K562 (cell line): ENCODE measurements around the gene MARK3. TPM values are rescaled to one million over a fixed set of nuclear protein-coding genes. Genes with fewer than 3 reads are reported as not detected.
A peak's percentile ranks its signal among the peaks of the same experiment; 100 is the strongest.

Source experiments
- ATF1 ChIP-seq, 2 experiments: fragments of 450-650 bp in 1 of 2; IDR thresholded peaks; 2 replicates each; pipeline ENCODE4 v1.6.1; 2016; ENCODE audit warnings: missing compliant biosample characterization in 1 of 2, missing genetic modification characterization in 1 of 2
- E4F1 ChIP-seq: fragments of 250-450 bp; sonication (Bioruptor Pico); IDR thresholded peaks from 2 replicates; pipeline ENCODE4 v1.5.0; 2021; ENCODE audit warnings: mild to moderate bottlenecking, borderline replicate concordance
- FIP1L1 ChIP-seq: fragments of 200-400 bp; formaldehyde crosslinking; IDR thresholded peaks from 2 replicates; pipeline ENCODE4 v1.6.1; 2018; ENCODE audit warnings: mild to moderate bottlenecking, low read depth, low read length; ENCODE audit not compliant: poor library complexity, severe bottlenecking
- MGA ChIP-seq: fragments of 450-650 bp; IDR thresholded peaks from 2 replicates; pipeline ENCODE4 v1.6.1; 2016; ENCODE audit warnings: mild to moderate bottlenecking, moderate library complexity
- TCF15 ChIP-seq: fragments of 250-450 bp; sonication (Bioruptor Pico); IDR thresholded peaks from 2 replicates; pipeline ENCODE4 v1.8.0; 2022; ENCODE audit warnings: moderate library complexity, mild to moderate bottlenecking, inconsistent platforms
- polyA plus RNA-seq, 8 experiments: library from polyadenylated mRNA; depleted of rRNA in 4 of 8; stranded (reverse) in 5 of 8; unstranded in 3 of 8; fragments of >200 nt; fragmentation: Nextera tagmentation in 2 of 8; fragmentation: Illumina TruSeq in 1 of 8; extraction: Ambion mirVana in 2 of 8; extraction: Trizol in 1 of 8; gene quantifications; 2 replicates each; pipeline versions ENCODE4 v1.2.1 to v1.2.3, GENCODE V29; 2011 to 2014; ENCODE audit warnings: inconsistent platforms in 1 of 8, missing spikeins in 1 of 8
- total RNA-seq, 7 experiments: library from RNA; depleted of rRNA in 6 of 7; stranded (reverse); fragments of >200 nt in 6 of 7; fragmentation: Illumina TruSeq in 2 of 7; extraction: Trizol in 2 of 7; gene quantifications; 2 replicates each; pipeline versions ENCODE4 v1.2.1 to v1.2.3, GENCODE V29; 2011 to 2021; ENCODE audit warnings: low replicate concordance in 1 of 7

The MARK3 gene
- total and polyA plus RNA-seq, 9 of the 15 experiments (the other 6 are each of a cell fraction or from before 2014, with no cell fraction given) = 10.1 to 68.7 (median 56.3) TPM

- peak; percentile 33; the same call in 1 of the 2 replicates for TF ChIP-seq MGA
- TF ChIP-seq E4F1 = no peak
- TF ChIP-seq TCF15 (CRISPR knock-in tag) = no peak
- TF ChIP-seq FIP1L1 = peak; percentile 22
- 0 out of 2 replicates have a peak, but pooled peaks have one; percentile 26 for TF ChIP-seq ATF1 (CRISPR knock-in tag; IDR thresholded peaks at IDR 0.05)
- peak; percentile 66 for TF ChIP-seq ATF1 (tag; IDR thresholded peaks at IDR 0.05)
Observed at GRCh38 chr14:103521951-103522563, 136.8 kb downstream of the MARK3 start (continued).
